H1 (cell line): Measurements from ENCODE around the gene RSL24D1.

Source experiments
- EZH2 ChIP-seq: fragments of 200-600 bp; sonication (generic); IDR thresholded peaks from 2 replicates; pipeline ENCODE4 v1.7.1; 2012; ENCODE audit warnings: low read depth, mild to moderate bottlenecking, moderate library complexity, low read length, inconsistent platforms; ENCODE audit not compliant: severe bottlenecking
- JUN ChIP-seq: IDR thresholded peaks from 2 replicates; pipeline ENCODE4 v1.6.1; 2011; ENCODE audit warnings: low read depth, mild to moderate bottlenecking, improper control_type of control experiment, low read length
- TAF7 ChIP-seq: optimal IDR thresholded peaks from 2 replicates; pipeline ENCODE3; 2011; ENCODE audit warnings: low read depth, mild to moderate bottlenecking, inconsistent platforms, low read length, moderate library complexity, borderline replicate concordance

GRCh38 chr15:55221090-55222011 is 24.6 kb upstream of the RSL24D1 start:
- TF ChIP-seq EZH2 (no peak), JUN (no peak), TAF7 (no peak)
